IPS-18a (cell line): ENCODE measurements around the gene EP300.
A peak's percentile ranks its signal among the peaks of the same experiment; 100 is the strongest.
"Not testable (repeated sequence)": the region's sequence is repeated elsewhere in the genome, so short reads cannot be mapped to it uniquely, and the experiment has no call there.

Experiments
- H3K27ac ChIP-seq: one replicate; pipeline ENCODE4 v1.5.1; 2013; ENCODE audit warnings: low read length
- H3K27me3 ChIP-seq: one replicate; pipeline ENCODE4 v1.6.1; 2013; ENCODE audit warnings: mild to moderate bottlenecking, low read length; ENCODE audit not compliant: control insufficient read depth, insufficient read depth
- H3K36me3 ChIP-seq: one replicate; pipeline ENCODE4 v1.6.1; 2013; ENCODE audit warnings: low read depth, low read length; ENCODE audit not compliant: control insufficient read depth
- H3K4me1 ChIP-seq: one replicate; pipeline ENCODE4 v1.6.1; 2013; ENCODE audit warnings: low read depth, low read length; ENCODE audit not compliant: control insufficient read depth
- H3K4me3 ChIP-seq: one replicate; pipeline ENCODE4 v1.5.1; 2013; ENCODE audit warnings: low read length
- H3K9ac ChIP-seq: one replicate; pipeline ENCODE4 v1.6.1; 2013; ENCODE audit warnings: mild to moderate bottlenecking, low read length, moderate library complexity
- H3K9me3 ChIP-seq: one replicate; pipeline ENCODE4 v1.6.1; 2013; ENCODE audit warnings: low read depth, low read length; ENCODE audit not compliant: control insufficient read depth

EP300 gene

DNA sequence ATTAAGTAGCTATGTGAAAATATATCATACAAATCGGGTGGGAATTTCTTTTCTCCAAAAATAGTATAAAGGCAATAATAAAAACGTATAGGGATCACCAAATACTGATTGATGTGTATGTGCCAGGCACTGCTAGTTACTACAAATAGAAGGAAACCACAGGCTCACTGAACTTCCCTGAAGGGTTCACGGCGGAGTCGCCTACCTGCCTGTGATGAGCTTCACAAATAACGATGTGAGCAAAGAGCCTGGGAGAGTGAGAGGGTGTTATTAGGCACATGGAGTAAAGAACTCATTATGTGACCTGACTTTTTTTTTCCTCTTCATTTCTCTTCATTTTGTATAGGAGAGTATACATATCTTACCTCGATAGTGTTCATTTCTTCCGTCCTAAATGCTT lies 76.8 kb downstream of the EP300 start:
- Histone ChIP-seq H3K36me3 (peaks cover 89% of the 10 kb centered on the region), H3K9ac (no peak overlapping the region), H3K27ac (no peak overlapping the region), H3K9me3 (no peaks in the 10 kb centered on the region), H3K4me1 (no peaks in the 10 kb centered on the region), H3K27me3 (no peaks in the 10 kb centered on the region), H3K4me3 (no peak overlapping the region)

GRCh38 chr22:41171996-41172395 lies 79.6 kb downstream of the EP300 start:
- Histone ChIP-seq H3K27me3 (no peaks in the 10 kb centered on the region), H3K9ac (no peak overlapping the region), H3K4me1 (no peaks in the 10 kb centered on the region), H3K4me3 (no peak overlapping the region), H3K36me3 (peaks cover 93% of the 10 kb centered on the region), H3K27ac (no peak overlapping the region), H3K9me3 (no peaks in the 10 kb centered on the region)

GRCh38 chr22:41175546-41175945 lies 83.2 kb downstream of the EP300 start:
- no peaks in the 10 kb centered on the region for H3K9me3 ChIP-seq
- H3K36me3 ChIP-seq: peaks cover 91% of the 10 kb centered on the region
- H3K27ac ChIP-seq: no peak overlapping the region
- H3K4me1 ChIP-seq: no peaks in the 10 kb centered on the region
- no peaks in the 10 kb centered on the region for H3K27me3 ChIP-seq
- no peak overlapping the region for H3K4me3 ChIP-seq
- H3K9ac ChIP-seq: no peak overlapping the region

DNA sequence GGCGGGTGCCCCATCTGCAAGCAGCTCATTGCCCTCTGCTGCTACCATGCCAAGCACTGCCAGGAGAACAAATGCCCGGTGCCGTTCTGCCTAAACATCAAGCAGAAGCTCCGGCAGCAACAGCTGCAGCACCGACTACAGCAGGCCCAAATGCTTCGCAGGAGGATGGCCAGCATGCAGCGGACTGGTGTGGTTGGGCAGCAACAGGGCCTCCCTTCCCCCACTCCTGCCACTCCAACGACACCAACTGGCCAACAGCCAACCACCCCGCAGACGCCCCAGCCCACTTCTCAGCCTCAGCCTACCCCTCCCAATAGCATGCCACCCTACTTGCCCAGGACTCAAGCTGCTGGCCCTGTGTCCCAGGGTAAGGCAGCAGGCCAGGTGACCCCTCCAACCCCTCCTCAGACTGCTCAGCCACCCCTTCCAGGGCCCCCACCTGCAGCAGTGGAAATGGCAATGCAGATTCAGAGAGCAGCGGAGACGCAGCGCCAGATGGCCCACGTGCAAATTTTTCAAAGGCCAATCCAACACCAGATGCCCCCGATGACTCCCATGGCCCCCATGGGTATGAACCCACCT lies 84.7 kb downstream of the EP300 start:
- H3K4me1 ChIP-seq: no peaks in the 10 kb centered on the region
- peaks cover 78% of the 10 kb centered on the region for H3K36me3 ChIP-seq
- no peak overlapping the region for H3K9ac ChIP-seq
- no peaks in the 10 kb centered on the region for H3K9me3 ChIP-seq
- H3K27ac ChIP-seq: no peak overlapping the region
- H3K27me3 ChIP-seq: no peaks in the 10 kb centered on the region
- no peak overlapping the region for H3K4me3 ChIP-seq

DNA sequence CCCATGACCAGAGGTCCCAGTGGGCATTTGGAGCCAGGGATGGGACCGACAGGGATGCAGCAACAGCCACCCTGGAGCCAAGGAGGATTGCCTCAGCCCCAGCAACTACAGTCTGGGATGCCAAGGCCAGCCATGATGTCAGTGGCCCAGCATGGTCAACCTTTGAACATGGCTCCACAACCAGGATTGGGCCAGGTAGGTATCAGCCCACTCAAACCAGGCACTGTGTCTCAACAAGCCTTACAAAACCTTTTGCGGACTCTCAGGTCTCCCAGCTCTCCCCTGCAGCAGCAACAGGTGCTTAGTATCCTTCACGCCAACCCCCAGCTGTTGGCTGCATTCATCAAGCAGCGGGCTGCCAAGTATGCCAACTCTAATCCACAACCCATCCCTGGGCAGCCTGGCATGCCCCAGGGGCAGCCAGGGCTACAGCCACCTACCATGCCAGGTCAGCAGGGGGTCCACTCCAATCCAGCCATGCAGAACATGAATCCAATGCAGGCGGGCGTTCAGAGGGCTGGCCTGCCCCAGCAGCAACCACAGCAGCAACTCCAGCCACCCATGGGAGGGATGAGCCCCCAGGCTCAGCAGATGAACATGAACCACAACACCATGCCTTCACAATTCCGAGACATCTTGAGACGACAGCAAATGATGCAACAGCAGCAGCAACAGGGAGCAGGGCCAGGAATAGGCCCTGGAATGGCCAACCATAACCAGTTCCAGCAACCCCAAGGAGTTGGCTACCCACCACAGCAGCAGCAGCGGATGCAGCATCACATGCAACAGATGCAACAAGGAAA lies 85.4 kb downstream of the EP300 start:
- no peak overlapping the region for H3K27ac ChIP-seq
- no peaks in the 10 kb centered on the region for H3K4me1 ChIP-seq
- H3K36me3 ChIP-seq: peaks cover 71% of the 10 kb centered on the region
- no peak overlapping the region for H3K9ac ChIP-seq
- no peaks in the 10 kb centered on the region for H3K27me3 ChIP-seq
- H3K9me3 ChIP-seq: no peaks in the 10 kb centered on the region
- no peak overlapping the region for H3K4me3 ChIP-seq

DNA sequence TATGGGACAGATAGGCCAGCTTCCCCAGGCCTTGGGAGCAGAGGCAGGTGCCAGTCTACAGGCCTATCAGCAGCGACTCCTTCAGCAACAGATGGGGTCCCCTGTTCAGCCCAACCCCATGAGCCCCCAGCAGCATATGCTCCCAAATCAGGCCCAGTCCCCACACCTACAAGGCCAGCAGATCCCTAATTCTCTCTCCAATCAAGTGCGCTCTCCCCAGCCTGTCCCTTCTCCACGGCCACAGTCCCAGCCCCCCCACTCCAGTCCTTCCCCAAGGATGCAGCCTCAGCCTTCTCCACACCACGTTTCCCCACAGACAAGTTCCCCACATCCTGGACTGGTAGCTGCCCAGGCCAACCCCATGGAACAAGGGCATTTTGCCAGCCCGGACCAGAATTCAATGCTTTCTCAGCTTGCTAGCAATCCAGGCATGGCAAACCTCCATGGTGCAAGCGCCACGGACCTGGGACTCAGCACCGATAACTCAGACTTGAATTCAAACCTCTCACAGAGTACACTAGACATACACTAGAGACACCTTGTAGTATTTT lies 86.1 kb downstream of the EP300 start:
- Histone ChIP-seq H3K9me3 (no peaks in the 10 kb centered on the region), H3K27me3 (no peaks in the 10 kb centered on the region), H3K36me3 (peaks cover 65% of the 10 kb centered on the region), H3K4me3 (no peak overlapping the region), H3K4me1 (no peaks in the 10 kb centered on the region), H3K9ac (no peak overlapping the region), H3K27ac (no peak overlapping the region)

GRCh38 chr22:41180362-41180761 lies 88.0 kb downstream of the EP300 start:
- H3K4me1 ChIP-seq, H3K4me3 ChIP-seq, H3K27me3 ChIP-seq, H3K9me3 ChIP-seq, H3K27ac ChIP-seq, H3K9ac ChIP-seq: not testable (repeated sequence)
- peaks cover 46% of the 10 kb centered on the region for H3K36me3 ChIP-seq

DNA sequence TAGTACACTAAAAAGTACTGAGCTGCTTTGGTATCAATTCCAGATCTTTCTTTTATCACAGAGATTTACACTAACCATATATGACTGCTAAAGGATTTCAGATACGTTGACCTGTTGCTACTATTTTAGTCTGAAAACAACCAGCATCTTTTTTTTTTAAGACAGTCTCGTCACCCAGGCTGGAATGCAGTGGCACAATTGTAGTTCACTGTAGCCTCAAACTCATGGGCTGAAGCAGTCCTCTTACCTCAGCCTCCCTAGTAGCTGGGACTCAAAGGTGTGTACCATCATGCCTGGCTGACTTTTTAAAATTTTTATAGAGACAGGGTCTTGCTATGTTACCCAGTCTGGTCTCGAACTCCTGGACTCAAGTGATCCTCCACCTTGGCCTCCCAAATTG lies 88.5 kb downstream of the EP300 start:
- no peaks in the 10 kb centered on the region for H3K9me3 ChIP-seq
- H3K4me3 ChIP-seq: no peak overlapping the region
- H3K9ac ChIP-seq: no peak overlapping the region
- H3K4me1 ChIP-seq: peaks cover 7% of the 10 kb centered on the region
- peaks cover 40% of the 10 kb centered on the region for H3K36me3 ChIP-seq
- H3K27ac ChIP-seq: no peak overlapping the region
- H3K27me3 ChIP-seq: no peaks in the 10 kb centered on the region

GRCh38 chr22:41181349-41182241 lies 89.2 kb downstream of the EP300 start:
- no peaks in the 10 kb centered on the region for H3K27me3 ChIP-seq
- no peak overlapping the region for H3K9ac ChIP-seq
- peaks cover 34% of the 10 kb centered on the region for H3K36me3 ChIP-seq
- peaks cover 7% of the 10 kb centered on the region for H3K4me1 ChIP-seq
- no peaks in the 10 kb centered on the region for H3K9me3 ChIP-seq
- H3K27ac ChIP-seq: no peak overlapping the region
- no peak overlapping the region for H3K4me3 ChIP-seq

DNA sequence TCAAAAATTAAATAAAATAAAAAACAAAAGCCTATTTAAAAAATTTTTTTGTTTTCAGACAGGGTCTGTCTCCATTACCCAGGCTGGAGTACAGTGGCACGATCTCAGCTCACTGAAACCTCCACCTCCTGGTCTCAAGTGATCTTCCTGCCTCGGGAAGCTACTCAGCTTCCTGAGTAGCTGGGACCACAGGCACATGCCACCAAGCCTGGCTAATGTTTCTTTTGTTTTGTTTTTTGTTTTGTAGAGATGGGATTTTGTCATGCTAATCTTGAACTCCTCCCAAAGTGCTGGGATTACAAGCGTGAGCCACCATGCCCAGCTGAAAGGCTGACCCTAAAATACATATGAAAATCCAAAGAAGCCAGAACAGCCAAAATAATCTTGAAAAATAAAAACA lies 92.3 kb downstream of the EP300 start:
- no peaks in the 10 kb centered on the region for H3K9me3 ChIP-seq
- H3K27ac ChIP-seq: peak overlapping the region; percentile 43
- H3K4me3 ChIP-seq: no peak overlapping the region
- no peak overlapping the region for H3K9ac ChIP-seq
- H3K36me3 ChIP-seq: peaks cover 7% of the 10 kb centered on the region
- no peaks in the 10 kb centered on the region for H3K27me3 ChIP-seq
- H3K4me1 ChIP-seq: peaks cover 7% of the 10 kb centered on the region

GRCh38 chr22:41191467-41191866 lies 99.1 kb downstream of the EP300 start:
- Histone ChIP-seq H3K4me3 (no peak overlapping the region), H3K36me3 (no peaks in the 10 kb centered on the region), H3K9me3 (no peaks in the 10 kb centered on the region), H3K27ac (no peak overlapping the region), H3K27me3 (peaks cover 4% of the 10 kb centered on the region), H3K4me1 (no peaks in the 10 kb centered on the region), H3K9ac (no peak overlapping the region)
